Endothelial cell (in vitro differentiated cells): Measurements from ENCODE around the gene TFDP1. TPM values are rescaled to one million over a fixed set of nuclear protein-coding genes. Genes with fewer than 3 reads are reported as not detected.

Source experiments
- DNase-seq: peaks from one replicate; pipeline ENCODE4 v3.0.0; 2021; ENCODE audit warnings: low spot score
- H3K27ac Mint-ChIP-seq: one replicate; pipeline ENCODE4 v1.8.0; 2021; ENCODE audit warnings: mixed read lengths, inconsistent platforms; ENCODE audit not compliant: unreplicated experiment
- H3K27me3 Mint-ChIP-seq: one replicate; pipeline ENCODE4 v1.8.0; 2021; ENCODE audit warnings: mild to moderate bottlenecking, moderate library complexity, mixed read lengths, inconsistent platforms; ENCODE audit not compliant: unreplicated experiment
- H3K36me3 Mint-ChIP-seq: one replicate; pipeline ENCODE4 v1.8.0; 2021; ENCODE audit warnings: mild to moderate bottlenecking, low read depth, mixed read lengths, inconsistent platforms; ENCODE audit not compliant: unreplicated experiment
- H3K4me1 Mint-ChIP-seq: one replicate; pipeline ENCODE4 v1.8.0; 2021; ENCODE audit warnings: mild to moderate bottlenecking, mixed read lengths, inconsistent platforms; ENCODE audit not compliant: unreplicated experiment
- H3K4me3 Mint-ChIP-seq: one replicate; pipeline ENCODE4 v1.8.0; 2021; ENCODE audit warnings: mild to moderate bottlenecking, mixed read lengths, inconsistent platforms; ENCODE audit not compliant: unreplicated experiment
- H3K9me3 Mint-ChIP-seq: one replicate; pipeline ENCODE4 v1.8.0; 2021; ENCODE audit warnings: mixed read lengths, inconsistent platforms; ENCODE audit not compliant: unreplicated experiment
- CTCF ChIP-seq: fragments of 200-600 bp; sonication (generic); IDR thresholded peaks from one replicate; pipeline ENCODE4 v1.5.0; 2021; ENCODE audit warnings: antibody characterized with exemption; ENCODE audit not compliant: unreplicated experiment
- total RNA-seq: library from RNA; stranded (reverse); fragmentation: NEBNext Ultra II Directional; extraction: Animal tissue kit (Norgen Biotek cat#: 25700); gene quantifications from one replicate; pipeline ENCODE4 v1.2.1, GENCODE V29; 2021; ENCODE audit not compliant: unreplicated experiment

Gene TFDP1
- total RNA-seq, 1 donor from 2014 or later = 65.8 TPM

GRCh38 chr13:113545931-113546516 lies 38.5 kb upstream of the TFDP1 start:
- peaks cover 36% of the 10 kb centered on the region for H3K36me3 Mint-ChIP-seq
- H3K4me1 Mint-ChIP-seq = peaks cover 47% of the 10 kb centered on the region
- no peak for TF ChIP-seq CTCF
- peak overlapping the region; percentile 97 for H3K27ac Mint-ChIP-seq
- DNase-seq = no peak
- peaks cover 14% of the 10 kb centered on the region for H3K27me3 Mint-ChIP-seq
- H3K9me3 Mint-ChIP-seq = no peaks in the 10 kb centered on the region
- H3K4me3 Mint-ChIP-seq = peak overlapping the region; percentile 69

DNA sequence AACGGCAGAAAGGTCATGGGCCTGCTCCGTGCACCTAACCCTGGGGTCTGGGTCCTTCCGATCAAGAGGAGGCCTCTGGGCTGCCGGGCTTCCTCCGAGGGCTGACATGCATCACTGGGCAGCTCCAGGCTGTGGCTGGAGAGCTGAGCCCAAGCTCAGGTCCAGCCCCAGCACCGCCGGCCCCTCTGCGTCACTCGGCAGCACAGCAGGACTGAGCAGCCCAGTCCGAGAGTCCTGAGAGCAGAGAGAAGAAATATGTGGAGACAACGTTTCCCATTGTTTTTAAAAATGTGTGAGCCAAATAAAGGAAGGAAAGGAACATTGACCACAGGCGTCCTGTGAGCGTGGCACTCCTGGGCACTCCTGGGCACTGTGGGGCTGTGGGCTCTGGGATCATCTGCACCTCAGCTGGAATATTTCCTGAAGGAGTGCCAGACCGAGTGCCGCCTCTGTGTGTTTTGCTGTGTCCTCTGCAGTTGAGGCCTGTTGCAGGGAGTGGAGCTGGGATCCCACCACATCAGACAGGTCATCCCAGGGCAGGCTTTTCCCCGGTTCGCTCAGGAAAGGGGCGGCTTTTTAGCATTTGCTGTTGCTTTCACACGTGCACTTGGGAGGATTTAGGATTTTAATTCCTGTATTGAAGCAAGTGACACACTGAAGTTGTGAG lies 37.8 kb upstream of the TFDP1 start:
- TF ChIP-seq CTCF = no peak
- H3K4me3 Mint-ChIP-seq = no peak overlapping the region
- H3K9me3 Mint-ChIP-seq = no peaks in the 10 kb centered on the region
- peaks cover 14% of the 10 kb centered on the region for H3K27me3 Mint-ChIP-seq
- H3K27ac Mint-ChIP-seq = peak overlapping the region; percentile 97
- H3K4me1 Mint-ChIP-seq = peaks cover 54% of the 10 kb centered on the region
- no peak for DNase-seq
- H3K36me3 Mint-ChIP-seq = peaks cover 38% of the 10 kb centered on the region

DNA sequence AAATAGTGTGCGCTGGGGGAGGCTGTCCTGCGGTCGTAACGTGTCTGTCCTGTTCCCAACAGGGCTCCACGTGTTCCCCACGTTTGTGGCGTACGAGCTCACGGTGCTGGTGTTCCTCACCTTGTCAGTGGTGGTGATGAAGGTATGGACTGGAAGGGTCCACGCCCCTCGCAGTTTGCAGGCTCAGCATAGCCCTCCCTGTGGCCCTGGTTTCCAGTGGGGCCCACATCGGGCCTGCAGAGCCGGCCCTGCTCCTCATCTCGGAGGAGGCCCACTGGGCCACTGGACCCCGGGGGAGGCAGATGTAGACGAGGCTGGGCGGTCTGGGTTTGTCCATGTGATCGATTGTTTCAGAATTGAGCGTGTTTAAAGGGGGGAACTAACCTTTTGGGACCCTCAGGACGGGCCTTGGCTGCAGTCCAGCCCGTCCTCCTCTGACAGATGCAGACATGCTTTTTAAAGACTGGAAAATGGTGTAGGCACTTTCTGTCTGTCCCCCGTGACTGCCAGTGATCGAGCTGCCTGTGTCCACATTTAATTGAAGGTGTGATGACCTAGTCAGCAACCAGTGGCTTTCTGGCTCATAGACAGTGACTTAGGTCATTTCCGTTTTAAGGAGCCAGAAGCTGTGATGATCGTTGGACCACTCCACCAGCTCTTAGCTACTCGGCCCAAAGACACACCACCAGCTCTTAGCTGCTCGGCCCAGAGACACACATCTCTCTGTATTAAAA lies 37.1 kb upstream of the TFDP1 start:
- no peak for DNase-seq
- peaks cover 14% of the 10 kb centered on the region for H3K27me3 Mint-ChIP-seq
- H3K36me3 Mint-ChIP-seq = peaks cover 42% of the 10 kb centered on the region
- H3K4me1 Mint-ChIP-seq = peaks cover 60% of the 10 kb centered on the region
- peak overlapping the region; percentile 97 for H3K27ac Mint-ChIP-seq
- TF ChIP-seq CTCF = no peak
- no peaks in the 10 kb centered on the region for H3K9me3 Mint-ChIP-seq
- H3K4me3 Mint-ChIP-seq = peak overlapping the region; percentile 31

GRCh38 chr13:113548171-113548641 lies 36.3 kb upstream of the TFDP1 start:
- H3K9me3 Mint-ChIP-seq = no peaks in the 10 kb centered on the region
- peaks cover 67% of the 10 kb centered on the region for H3K4me1 Mint-ChIP-seq
- H3K27me3 Mint-ChIP-seq = peaks cover 14% of the 10 kb centered on the region
- H3K36me3 Mint-ChIP-seq = peaks cover 46% of the 10 kb centered on the region
- TF ChIP-seq CTCF = no peak
- no peak for DNase-seq
- H3K4me3 Mint-ChIP-seq = no peak overlapping the region
- H3K27ac Mint-ChIP-seq = peak overlapping the region; percentile 84
